Uterus (tissue), 4 donors: Measurements from ENCODE around the gene CDKN2B-AS1. TPM values are rescaled to one million over a fixed set of nuclear protein-coding genes. Genes with fewer than 3 reads are reported as not detected.
A peak's percentile ranks its signal among the peaks of the same experiment; 100 is the strongest.

Experiments used
- DNase-seq, 2 donors: peaks; one replicate each; pipeline ENCODE4 v3.0.0-alpha.2; 2019 to 2020
- H3K27ac ChIP-seq, 2 donors: fragments of 200-600 bp; sonication (generic); 1 replicate in 1 of 2; 2 replicates in 1 of 2; pipeline ENCODE4 v1.5.1; 2016 to 2018
- H3K27me3 ChIP-seq, 2 donors: fragments of 200-600 bp; sonication (generic); one replicate each; pipeline ENCODE4 v1.5.1; 2018 to 2019; ENCODE audit warnings: control low read depth in 1 of 2
- H3K36me3 ChIP-seq, 2 donors: fragments of 200-600 bp; sonication (generic); one replicate each; pipeline ENCODE4 v1.5.1; 2019; ENCODE audit warnings: control low read depth in 1 of 2
- H3K4me1 ChIP-seq, 2 donors: fragments of 200-600 bp; sonication (generic); one replicate each; pipeline ENCODE4 v1.5.1; 2018 to 2019; ENCODE audit warnings: control low read depth in 1 of 2
- H3K4me3 ChIP-seq, 2 donors: fragments of 200-600 bp; sonication (generic); 1 replicate in 1 of 2; 2 replicates in 1 of 2; pipeline ENCODE4 v1.5.1; 2018 to 2019; ENCODE audit warnings: mild to moderate bottlenecking in 1 of 2
- H3K9me3 ChIP-seq, 2 donors: fragments of 200-600 bp; sonication (generic); one replicate each; pipeline ENCODE4 v1.5.1; 2019; ENCODE audit warnings: control low read depth in 1 of 2
- CTCF ChIP-seq, 4 experiments: fragments of 200-600 bp in 2 of 4; fragments of 450-650 bp in 2 of 4; sonication (generic) in 2 of 4; IDR thresholded peaks; one replicate each; pipeline ENCODE4 v1.5.1; 2016 to 2019; ENCODE audit warnings: antibody characterized with exemption in 4 of 4, mild to moderate bottlenecking in 2 of 4, moderate library complexity in 1 of 4
- POLR2A ChIP-seq, 2 donors: fragments of 450-650 bp; IDR thresholded peaks; one replicate each; pipeline ENCODE4 v1.6.1; 2016; ENCODE audit warnings: antibody characterized with exemption in 2 of 2, mild to moderate bottlenecking in 1 of 2, moderate library complexity in 1 of 2
- intact Hi-C: fragments of 100-400 bp; cut with DNase I; formaldehyde crosslinking; loops from one replicate; pipeline ENCODE4 v1.15.1; 2023; ENCODE audit warnings: low total_unique reads
- total RNA-seq, 4 donors: library from RNA; depleted of rRNA in 3 of 4; stranded (reverse); fragments of >200 nt in 3 of 4; gene quantifications; one replicate each; pipeline versions ENCODE4 v1.1.0 to v1.2.4, GENCODE V29; 2014 to 2023
- donor health status: DM: yes; HTN: yes; CAD: no.

The CDKN2B-AS1 gene
- total RNA-seq, 4 donors from 2014 or later = 0.29 to 1.8 (median 0.35) TPM; not detected in 1

GRCh38 chr9:22103685-22104575 lies 109.3 kb downstream of the CDKN2B-AS1 start:
- Histone ChIP-seq H3K4me1 (no peaks in the 10 kb centered on the region), H3K4me3 (no peak overlapping the region), H3K27ac (peak overlapping the region; percentile 41 to 48), H3K27me3 (no peaks in the 10 kb centered on the region), H3K36me3 (no peaks in the 10 kb centered on the region), H3K9me3 (no peaks in the 10 kb centered on the region)
- no peak for TF ChIP-seq CTCF (IDR thresholded peaks at IDR 0.05)
- no peak for TF ChIP-seq POLR2A (IDR thresholded peaks at IDR 0.05)
- intact Hi-C loops = no loop called here
- DNase-seq = no peak

- DNase-seq = no peak
- Histone ChIP-seq H3K9me3 (no peaks in the 10 kb centered on the region), H3K4me1 (no peaks in the 10 kb centered on the region), H3K4me3 (no peak overlapping the region), H3K36me3 (no peaks in the 10 kb centered on the region), H3K27me3 (no peaks in the 10 kb centered on the region), H3K27ac (no peak overlapping the region)
- TF ChIP-seq POLR2A (IDR thresholded peaks at IDR 0.05) = no peak
- no peak for TF ChIP-seq CTCF (IDR thresholded peaks at IDR 0.05)
- intact Hi-C loops = no loop called here
Observed at GRCh38 chr9:22105005-22105722, 110.6 kb downstream of the CDKN2B-AS1 start.

- no peaks in the 10 kb centered on the region for H3K9me3 ChIP-seq
- H3K4me3 ChIP-seq = no peak overlapping the region
- TF ChIP-seq POLR2A (IDR thresholded peaks at IDR 0.05) (no peak), CTCF (IDR thresholded peaks at IDR 0.05) (no peak)
- H3K27ac ChIP-seq = no peak overlapping the region
- no peaks in the 10 kb centered on the region for H3K27me3 ChIP-seq
- H3K4me1 ChIP-seq = no peaks in the 10 kb centered on the region
- H3K36me3 ChIP-seq = no peaks in the 10 kb centered on the region
- no peak for DNase-seq
- intact Hi-C loops = no loop called here
Observed at GRCh38 chr9:22107202-22108045, 112.8 kb downstream of the CDKN2B-AS1 start.

GRCh38 chr9:22108581-22109370 lies 114.2 kb downstream of the CDKN2B-AS1 start:
- H3K9me3 ChIP-seq = no peaks in the 10 kb centered on the region
- no peaks in the 10 kb centered on the region for H3K4me1 ChIP-seq
- no peak for DNase-seq
- H3K27ac ChIP-seq = peak overlapping the region in 1 of 2 donors; percentile 10
- intact Hi-C loops = no loop called here
- no peak overlapping the region for H3K4me3 ChIP-seq
- H3K36me3 ChIP-seq = no peaks in the 10 kb centered on the region
- no peaks in the 10 kb centered on the region for H3K27me3 ChIP-seq
- TF ChIP-seq POLR2A (IDR thresholded peaks at IDR 0.05) = no peak
- no peak for TF ChIP-seq CTCF (IDR thresholded peaks at IDR 0.05)
